MM.1S (cell line): ENCODE data around the gene FOXC1.

ENCODE experiments used
- CTCF ChIP-seq: fragments of 300-600 bp; sonication (generic); IDR thresholded peaks from 2 replicates; pipeline ENCODE4 v1.5.1; 2016; ENCODE audit warnings: antibody characterized with exemption, low read length, mixed read lengths
- EZH2 ChIP-seq: fragments of 300-600 bp; sonication (generic); optimal IDR thresholded peaks from 2 replicates; pipeline ENCODE3; 2017; ENCODE audit warnings: low read depth, mild to moderate bottlenecking, antibody characterized with exemption, low read length, mixed read lengths

GRCh38 chr6:1577896-1578745 is 31.6 kb upstream of the FOXC1 start:
- TF ChIP-seq CTCF (no peak), EZH2 (no peak)
